ENCODE data around the gene RLN3.
A peak's percentile ranks its signal among the peaks of the same experiment; 100 is the strongest.
"Not testable (repeated sequence)": the region's sequence is repeated elsewhere in the genome, so short reads cannot be mapped to it uniquely, and the experiment has no call there.

Gene RLN3

DNA sequence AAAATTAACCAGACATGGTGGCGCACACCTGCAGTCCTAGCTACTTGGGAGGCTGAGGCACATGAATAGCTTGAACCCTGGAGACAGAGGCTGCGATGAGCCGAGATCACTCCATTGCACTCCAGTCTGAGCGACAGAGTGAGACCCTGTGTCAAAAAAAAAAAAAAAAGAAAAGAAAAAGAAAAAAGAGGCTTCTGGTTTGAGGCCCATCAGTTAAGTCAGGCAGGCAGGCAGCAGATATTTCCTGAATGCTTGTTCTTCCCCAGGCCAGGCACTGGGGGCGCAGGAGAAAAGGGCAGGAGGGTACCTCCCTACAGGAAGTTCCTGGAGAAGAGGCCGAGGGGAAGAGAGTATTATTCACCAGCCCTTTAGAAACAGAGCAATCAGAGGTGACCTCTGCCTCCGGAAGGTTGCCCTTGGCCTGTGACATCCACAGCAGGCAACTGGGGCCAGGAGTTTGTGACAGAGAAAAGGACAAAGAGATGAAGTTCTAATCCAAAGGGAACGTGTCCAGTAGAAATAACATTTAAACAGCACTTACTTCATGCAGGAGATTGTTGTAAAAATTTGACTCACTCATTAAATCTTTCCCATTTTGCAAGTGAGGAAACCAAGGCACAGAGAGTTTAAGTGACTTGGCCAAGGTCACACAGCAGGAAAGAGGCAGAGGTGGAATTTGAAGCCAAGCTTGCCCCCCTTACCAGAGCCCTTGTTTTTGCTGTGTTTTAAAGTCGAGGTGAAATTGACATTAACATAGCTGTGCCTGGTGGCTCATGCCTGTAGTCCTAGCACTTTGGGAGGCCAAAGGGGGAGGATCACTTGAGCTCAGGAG is 4.3 kb upstream of the RLN3 start:
- DNase-seq: peak; percentile 75

DNA sequence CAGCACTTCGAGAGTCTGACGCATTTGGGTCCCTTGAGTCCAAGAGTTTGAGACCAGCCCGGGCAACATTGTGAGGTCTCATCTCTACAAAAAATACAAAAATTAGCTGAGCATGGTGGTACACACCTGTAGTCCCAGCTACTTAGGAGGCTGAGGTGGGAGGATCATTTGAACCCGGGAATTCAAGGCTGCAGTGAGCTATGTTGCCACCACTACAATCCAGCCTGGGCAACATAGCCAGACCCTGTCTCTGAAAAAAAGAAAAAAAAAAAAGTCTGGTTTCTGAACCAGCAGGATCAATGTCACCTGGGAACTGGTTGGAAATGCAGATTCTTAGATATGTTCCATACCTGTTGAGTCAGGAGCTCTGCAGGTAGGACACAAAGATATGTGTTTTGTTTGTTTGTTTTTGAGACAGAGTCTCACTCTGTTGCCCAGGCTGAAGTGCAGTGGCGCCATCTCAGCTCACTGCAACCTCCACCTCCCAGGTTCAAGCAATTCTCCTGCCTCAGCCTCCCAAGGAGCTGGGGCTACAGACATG is 1.2 kb upstream of the RLN3 start:
- not testable (repeated sequence) for DNase-seq

GRCh38 chr19:14028901-14029300 is 953 bp downstream of the RLN3 start:
- no peak for DNase-seq

- no peak for DNase-seq
Observed at GRCh38 chr19:14030997-14031718, 3.2 kb downstream of the RLN3 start.

DNA sequence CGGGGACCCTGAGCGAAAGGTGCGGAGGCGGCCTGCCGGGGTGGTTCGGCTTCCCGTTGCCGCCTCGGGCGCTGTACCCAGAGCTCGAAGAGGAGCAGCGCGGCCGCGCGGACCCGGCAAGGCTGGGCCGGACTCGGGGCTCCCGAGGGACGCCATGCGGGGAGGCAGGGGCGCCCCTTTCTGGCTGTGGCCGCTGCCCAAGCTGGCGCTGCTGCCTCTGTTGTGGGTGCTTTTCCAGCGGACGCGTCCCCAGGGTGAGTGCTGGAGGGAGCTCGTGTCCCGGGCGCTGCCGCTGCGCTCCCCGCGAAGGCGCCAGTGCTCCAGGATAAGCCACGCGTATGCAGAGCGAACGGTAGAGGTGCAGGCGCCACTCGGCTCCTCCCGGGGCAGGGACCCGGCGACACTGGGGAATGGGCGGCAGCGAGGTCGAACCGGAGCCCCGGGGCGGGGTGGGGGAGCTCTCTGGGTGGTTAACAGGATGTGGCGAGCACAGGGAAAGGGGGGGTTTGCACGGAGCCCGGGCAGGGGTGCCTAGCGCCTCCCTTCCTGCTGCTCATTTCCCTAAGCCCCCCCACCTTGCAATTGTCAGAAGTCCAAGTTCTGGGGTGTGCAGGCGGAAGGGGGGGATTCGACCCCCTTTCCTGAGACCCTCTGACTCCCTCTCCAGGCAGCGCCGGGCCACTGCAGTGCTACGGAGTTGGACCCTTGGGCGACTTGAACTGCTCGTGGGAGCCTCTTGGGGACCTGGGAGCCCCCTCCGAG is 4.0 kb downstream of the RLN3 start, which contains the start of gene IL27RA:
TSS of gene IL27RA (plus strand) at position 44 of the 762 bp plus-strand sequence. CDS start at position 155, 111 bp downstream.
- peak; percentile 71 for DNase-seq

DNA sequence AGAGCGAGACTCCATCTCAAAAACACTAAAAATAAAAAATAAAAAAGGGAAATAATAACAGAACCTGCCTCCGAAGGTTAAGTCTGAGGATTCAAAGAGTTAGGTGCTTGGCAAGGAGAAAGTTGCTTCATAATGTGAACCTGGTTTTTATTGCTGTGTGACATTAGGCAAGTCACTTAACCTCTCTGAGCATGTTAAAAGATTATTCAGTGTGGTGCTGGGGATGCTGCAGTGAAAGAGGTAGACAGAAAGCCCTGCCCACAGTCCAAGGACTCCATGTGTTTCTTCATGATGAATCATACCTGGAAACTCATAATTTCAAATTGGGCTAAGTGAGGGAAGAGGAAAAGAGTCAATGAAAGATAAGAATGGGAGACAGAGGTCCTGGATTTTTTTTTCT is 6.0 kb downstream of the RLN3 start:
- no peak for DNase-seq

DNA sequence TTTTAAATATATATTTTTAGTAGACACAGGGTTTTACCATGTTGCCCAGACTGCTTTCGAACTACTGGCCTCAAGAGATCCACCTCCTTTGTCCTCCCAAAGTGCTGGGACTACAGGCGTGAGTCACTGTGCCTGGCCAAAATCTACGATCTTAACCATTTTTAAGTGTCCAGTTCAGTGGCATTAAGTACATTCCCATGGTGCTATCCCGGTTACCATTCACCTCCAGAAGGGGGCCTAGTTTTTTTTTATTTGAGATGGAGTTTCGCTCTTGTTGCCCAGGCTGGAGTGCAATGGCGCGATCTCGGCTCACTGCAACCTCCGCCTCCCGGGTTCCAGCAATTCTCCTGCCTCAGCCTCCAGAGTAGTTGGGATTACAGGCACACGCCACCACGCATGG is 7.2 kb downstream of the RLN3 start:
- DNase-seq: peak; percentile 1

DNA sequence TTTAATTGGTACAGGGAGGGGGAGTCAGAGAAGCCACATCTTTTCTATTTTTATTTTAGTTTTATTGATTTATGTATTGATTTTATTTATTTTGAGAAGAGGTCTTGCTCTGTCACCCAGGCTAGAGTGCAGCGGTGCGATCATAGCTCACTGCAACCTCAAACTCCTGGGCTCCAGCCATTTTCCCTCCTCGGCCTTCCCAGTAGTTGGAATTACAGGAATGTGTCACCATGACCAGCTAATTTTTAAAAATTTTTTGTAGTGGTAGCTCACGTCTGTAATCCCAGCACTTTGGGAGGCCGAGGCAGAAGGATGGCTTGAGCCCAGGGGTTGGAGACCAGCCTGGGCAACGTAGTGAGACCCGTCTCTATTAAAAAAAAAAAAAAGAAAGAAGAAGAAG is 7.8 kb downstream of the RLN3 start:
- DNase-seq: no peak

GRCh38 chr19:14039181-14039580 is 11.2 kb downstream of the RLN3 start:
- no peak for DNase-seq

DNA sequence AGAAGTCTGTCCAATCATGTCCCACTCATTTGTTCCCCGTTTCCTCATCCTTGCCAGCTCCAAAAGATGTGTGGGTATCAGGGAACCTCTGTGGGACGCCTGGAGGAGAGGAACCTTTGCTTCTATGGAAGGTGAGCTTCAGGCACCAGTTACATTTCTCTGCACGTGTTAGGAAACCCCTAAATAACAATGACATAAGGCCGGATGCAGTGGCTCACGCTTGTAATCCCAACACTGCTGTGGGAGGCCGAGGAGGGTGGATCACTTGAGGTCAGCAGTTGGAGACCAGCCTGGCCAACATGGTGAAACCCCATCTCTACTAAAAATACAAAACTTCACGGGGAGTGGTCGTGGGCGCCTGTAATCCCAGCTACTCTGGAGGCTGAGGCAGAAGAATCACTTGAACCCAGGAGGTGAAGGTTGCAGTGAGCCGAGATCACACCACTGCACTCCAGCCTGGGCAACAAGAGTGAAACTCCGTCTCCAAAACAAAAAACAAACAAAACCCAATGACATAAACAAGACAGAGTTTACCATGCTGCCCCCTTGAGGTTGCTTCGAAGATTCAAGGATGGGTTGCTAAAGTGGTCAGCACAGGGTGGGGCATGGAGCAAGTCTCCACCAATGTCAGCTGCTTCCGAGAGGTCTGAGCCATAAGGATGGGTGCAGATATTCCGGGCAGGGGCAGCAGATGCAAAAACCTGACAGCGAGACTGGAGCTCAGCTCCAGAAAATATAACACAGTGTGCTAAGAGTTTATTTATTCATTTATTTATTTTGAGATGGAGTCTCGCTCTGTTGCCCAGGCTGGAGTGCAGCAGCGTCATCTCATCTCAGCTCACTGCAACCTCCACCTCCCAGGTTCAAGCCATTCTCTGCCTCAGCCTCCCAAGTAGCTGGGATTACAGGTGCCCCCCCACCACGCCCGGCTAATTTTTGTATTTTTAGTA is 15.0 kb downstream of the RLN3 start:
- DNase-seq: peak; percentile 57

GRCh38 chr19:14047866-14048265 is 19.9 kb downstream of the RLN3 start:
- not testable (repeated sequence) for DNase-seq

- DNase-seq: peak; percentile 73
Observed at GRCh38 chr19:14048443-14049153, 20.6 kb downstream of the RLN3 start.

DNA sequence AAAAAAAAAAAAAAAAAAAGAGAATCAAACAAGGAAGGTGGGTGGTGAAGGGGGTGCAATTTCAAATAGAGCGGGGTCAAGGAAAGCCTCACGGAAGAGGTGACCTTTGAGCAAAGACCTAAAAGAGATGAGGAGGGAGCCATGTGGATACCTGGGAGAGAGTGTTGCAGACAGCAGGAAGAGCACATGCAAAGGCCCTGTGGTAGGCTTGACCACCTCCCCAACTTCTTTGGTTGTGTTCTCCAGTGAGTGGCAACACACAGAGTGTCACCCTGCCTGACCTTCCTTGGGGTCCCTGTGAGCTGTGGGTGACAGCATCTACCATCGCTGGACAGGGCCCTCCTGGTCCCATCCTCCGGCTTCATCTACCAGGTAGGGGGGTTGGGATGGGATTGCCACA is 22.6 kb downstream of the RLN3 start:
- no peak for DNase-seq

GRCh38 chr19:14050961-14051360 is 23.0 kb downstream of the RLN3 start:
- not testable (repeated sequence) for DNase-seq

DNA sequence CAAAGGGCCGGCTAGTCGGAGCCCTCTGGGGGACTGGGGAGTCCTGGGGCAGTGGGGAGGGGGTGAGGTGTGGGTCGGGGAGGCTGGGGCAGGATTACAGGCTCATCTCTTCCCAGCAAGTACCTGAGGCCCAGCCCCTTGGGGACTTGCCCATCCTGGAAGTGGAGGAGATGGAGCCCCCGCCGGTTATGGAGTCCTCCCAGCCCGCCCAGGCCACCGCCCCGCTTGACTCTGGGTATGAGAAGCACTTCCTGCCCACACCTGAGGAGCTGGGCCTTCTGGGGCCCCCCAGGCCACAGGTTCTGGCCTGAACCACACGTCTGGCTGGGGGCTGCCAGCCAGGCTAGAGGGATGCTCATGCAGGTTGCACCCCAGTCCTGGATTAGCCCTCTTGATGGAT is 24.0 kb downstream of the RLN3 start:
- DNase-seq: no peak

GRCh38 chr19:14052470-14052869 is 24.5 kb downstream of the RLN3 start:
- no peak for DNase-seq

DNA sequence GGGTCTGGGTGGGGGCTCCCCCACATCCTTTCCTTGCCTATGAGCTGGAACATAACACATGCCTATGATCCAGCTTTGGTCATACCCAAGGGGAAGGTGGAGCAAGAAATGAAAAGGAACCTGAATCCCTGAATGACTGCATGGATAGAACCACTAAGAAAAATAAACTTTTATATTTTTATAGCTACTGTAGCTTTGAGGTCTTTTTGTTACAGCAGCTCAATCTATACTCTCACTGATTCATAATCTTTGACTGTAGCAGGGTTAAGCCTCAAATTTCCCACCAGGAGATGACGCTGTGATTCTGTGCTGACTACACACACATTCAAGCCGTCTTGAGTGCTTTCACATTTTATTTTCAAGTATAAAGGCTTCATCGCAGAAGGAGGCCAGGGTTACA is 25.1 kb downstream of the RLN3 start:
- DNase-seq: no peak

DNA sequence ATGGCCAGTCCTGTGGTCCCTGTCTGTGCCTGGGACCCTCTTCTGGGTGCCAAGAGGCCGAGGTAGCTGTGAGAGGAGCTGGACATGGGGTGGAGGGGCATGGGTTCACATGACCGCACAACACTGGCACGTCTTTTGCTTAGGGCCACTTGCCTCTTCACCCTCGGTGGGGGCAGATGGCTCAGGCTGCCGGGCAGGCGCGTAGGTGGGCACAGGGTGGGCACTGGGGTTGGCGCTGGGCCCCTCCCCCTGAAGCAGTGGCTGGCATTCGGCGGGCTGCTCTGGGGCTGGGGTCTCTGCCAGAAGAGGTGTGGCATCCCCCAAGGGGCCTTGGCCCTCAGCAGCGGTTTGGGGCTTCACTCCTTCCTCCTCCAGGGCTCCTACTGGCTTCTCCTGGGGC is 25.6 kb downstream of the RLN3 start:
- no peak for DNase-seq

DNA sequence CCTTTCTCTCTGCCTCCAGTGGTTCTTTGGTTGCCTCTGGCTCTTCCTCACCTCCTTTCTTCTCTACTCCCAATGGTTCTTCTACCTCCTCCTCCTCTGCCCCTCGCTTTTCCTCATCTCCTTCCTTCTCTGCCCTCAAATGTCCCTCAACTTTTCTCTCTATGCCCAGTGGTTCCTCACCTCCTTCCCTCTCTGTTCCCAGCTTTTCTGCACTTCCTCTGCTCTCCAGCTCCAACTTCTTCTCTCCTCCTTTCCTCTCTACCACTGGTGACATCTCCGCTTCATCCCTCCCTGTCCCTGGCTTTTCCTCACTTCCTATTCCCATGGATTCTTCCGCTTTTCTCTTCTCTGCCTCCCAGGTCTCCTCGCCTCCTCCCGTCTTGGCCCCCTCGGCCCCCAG is 26.2 kb downstream of the RLN3 start:
- no peak for DNase-seq

DNA sequence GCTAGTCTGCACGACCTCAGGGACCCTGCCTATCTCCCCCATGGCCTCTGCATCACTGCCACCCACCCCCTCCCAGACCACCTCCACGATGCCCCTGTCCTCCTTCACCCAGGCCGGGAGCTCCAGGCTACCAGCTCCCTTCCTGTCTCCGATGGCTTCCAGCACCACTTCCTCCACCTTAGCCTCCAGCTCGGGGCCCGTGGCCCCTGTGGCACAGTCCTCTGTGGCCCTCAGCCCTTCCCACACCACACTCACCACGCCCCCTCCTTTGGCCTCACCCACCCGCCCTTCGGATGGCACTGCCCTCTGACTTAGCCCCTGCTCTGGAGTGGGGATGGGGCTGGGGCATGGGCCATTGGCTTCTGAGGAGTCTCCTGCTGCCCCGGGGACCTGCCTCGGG is 26.8 kb downstream of the RLN3 start:
- no peak for DNase-seq

- DNase-seq: no peak
Observed at GRCh38 chr19:14055396-14055795, 27.4 kb downstream of the RLN3 start.
